ENCODE data around the gene TCF25.

The TCF25 gene

GRCh38 chr16:89880477-89881367 lies 7.3 kb downstream of the TCF25 start:
- DNase-seq (ENCODE audit: low spot score), result no peak

- no peak for DNase-seq (ENCODE audit: low spot score)
These were observed 8.0 kb downstream of the TCF25 start for GRCh38 chr16:89881368-89881730.

GRCh38 chr16:89883346-89884040 lies 10.1 kb downstream of the TCF25 start:
- DNase-seq (ENCODE audit: low spot score), result no peak

DNA sequence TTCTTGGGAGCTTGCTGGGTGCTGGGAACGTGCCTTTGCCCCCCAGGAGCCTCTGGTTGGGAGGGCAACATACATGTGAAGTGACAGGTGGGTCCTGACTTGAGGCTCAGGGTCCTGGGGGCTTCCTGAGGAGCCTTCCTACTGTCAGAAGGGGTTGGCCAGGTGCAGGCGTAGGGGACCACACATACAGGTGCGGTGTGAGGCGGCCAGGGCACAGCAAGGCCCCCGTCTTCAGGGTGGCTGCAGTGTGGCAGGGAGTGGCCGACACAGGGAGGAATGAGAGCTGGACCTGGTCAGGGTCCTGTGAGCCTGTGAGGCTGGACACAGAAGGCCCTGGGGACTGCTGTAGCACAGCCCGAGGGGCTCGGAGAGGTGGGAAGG lies 10.6 kb downstream of the TCF25 start:
- no peak for DNase-seq (ENCODE audit: low spot score)

DNA sequence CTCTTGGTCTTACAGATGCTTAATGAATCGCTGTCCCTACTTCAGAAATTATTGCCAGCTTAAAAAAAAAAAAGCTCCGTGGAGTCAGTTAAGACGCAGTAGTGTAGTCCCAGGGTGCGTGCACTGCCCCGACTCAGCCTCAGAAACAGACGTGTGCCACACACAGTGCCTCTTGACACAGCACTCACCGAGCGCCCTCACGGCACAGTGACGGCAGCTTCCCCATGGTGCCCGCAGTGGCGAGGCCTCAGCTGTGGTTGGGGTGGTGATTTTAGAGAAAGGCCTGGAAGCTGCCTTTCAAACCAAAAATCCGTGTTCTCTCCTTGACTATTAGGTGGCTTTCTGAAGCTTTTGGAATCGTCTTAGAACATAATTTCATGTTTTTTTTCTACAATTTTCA lies 13.9 kb downstream of the TCF25 start:
- DNase-seq (ENCODE audit: low spot score), result no peak

- no peak for DNase-seq (ENCODE audit: low spot score)
These were observed 16.8 kb downstream of the TCF25 start for GRCh38 chr16:89890200-89890599.

GRCh38 chr16:89890886-89891657 lies 17.7 kb downstream of the TCF25 start:
- DNase-seq (ENCODE audit: low spot score), result no peak

DNA sequence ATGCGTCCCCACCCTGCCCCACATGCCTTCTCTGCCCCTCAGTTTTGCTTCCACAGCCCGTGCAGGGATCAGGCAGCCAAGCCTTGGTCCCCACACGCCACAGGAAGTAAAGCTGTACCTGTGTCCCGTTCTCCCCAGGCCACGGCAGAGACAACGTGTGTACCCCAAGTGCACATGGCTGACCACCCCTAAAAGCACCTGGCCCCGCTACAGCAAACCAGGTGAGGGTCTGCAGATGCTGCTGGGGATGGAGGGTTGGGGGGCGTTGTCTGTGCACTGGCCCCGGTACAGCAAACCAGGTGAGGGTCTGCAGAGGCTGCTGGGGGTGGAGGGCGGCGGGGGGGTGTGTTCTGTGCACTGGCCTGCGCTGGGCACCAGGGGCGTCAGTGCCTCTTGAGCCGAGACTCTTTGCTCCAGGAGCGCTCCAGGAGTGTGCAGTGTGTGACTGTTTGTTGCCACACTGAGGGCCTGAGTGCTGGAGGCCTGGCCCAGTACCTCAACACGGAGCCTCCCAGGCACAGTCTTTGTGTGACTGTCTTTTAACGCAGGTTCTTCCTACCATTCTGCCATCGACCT lies 18.8 kb downstream of the TCF25 start:
- DNase-seq (ENCODE audit: low spot score), result no peak

DNA sequence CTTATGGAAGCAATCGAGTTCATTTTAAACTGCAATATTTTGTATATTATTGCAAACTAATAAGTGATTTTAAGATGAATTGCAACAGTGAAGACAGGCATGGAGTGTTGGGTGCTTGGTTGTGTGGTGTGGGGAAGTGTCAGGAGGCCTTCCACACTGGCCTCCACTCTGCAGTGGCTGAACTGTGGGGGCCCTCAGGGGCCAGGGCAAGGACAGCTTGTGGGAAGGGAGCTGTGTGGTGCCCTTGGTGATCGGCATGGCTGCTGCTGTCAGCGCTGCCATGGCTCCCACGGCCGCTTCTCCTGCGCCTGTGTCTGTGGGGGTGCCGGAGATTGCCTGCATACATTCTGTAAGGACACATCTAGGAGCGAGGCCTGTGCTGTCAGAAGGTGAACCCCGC lies 19.2 kb downstream of the TCF25 start:
- DNase-seq (ENCODE audit: low spot score), result no peak

DNA sequence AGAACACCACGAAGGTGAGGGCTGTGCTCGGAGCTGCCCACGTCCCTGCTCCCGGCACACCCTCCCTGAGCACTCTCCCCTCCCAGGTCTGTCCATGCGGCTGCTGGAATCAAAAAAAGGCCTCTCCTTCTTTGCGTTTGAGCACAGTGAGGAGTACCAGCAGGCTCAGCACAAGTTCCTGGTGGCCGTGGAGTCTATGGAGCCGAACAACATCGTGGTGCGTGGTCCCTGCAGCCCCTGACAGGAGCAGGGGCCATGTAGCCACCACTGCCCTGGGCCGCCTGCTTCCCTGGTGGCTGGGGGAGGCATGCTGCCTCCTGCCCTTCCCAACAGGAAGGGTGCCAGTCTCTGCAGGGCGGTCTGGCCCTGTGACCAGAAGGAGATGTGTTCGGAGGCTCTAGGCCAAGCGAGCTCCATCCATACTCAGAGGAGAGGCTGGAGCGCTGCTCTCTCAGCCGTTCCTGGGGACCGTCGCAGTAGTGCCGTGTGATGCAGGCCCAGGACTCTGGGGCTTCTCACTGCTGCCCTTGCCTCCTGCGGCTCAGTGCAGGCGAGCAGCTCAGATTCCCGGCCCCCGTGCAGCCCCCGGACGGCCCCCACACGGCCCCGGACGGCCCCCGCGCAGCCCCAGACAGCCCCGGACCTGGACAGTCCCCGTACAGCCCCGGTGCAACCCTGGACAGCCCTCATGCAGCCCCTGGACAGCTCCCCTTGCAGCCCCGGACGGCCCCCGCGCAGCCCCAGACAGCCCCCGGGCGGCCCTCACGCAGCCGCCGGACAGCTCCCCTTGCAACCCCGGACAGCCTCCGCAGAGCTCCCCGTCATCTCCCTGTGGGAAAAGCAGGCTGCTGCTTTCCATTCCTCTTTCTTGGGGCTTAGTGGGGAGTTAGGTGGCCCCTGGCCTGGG lies 20.5 kb downstream of the TCF25 start:
- DNase-seq (ENCODE audit: low spot score), result no peak

DNA sequence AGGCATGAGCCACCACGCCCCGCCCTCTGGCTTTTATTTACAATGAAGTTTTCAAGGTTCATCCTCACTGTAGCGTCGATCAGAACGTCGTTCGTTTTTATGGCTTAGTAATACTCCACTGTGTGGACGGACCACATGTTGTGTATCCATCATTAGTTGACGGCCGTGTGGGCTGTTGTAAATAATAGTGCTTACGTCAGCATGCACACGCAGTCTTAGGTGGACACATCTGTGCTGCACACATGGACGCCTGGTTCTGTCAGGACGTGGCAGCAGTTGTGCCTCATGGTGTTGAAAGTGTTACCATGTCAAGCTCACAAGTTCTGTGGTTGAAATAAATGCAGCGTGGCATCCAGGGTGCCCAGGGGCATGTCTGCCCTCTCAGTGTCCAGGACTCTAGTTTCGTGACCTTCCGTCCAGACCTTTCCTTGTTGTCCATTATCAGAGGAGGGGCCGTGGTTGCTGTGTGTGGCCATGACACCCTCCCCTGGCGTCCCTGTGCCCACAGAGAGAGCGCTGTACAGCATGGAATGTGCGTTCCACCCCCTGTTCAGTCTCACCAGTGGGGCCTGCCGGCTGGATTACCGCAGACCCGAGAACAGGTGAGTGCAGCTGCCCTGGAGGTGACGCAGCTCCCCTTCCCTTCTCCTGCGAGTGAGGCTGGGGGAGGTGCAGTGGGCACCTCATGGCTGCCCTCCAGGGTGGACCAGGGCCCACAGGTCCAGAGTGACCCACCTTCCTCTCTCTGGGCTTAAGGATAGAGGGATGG lies 22.3 kb downstream of the TCF25 start:
- DNase-seq (ENCODE audit: low spot score), result no peak

- no peak for DNase-seq (ENCODE audit: low spot score)
These were observed 23.8 kb downstream of the TCF25 start for GRCh38 chr16:89897204-89897603.

GRCh38 chr16:89898201-89898967 lies 25.0 kb downstream of the TCF25 start:
- no peak for DNase-seq (ENCODE audit: low spot score)

- no peak for DNase-seq (ENCODE audit: low spot score)
These were observed 26.6 kb downstream of the TCF25 start for GRCh38 chr16:89899879-89900481.

GRCh38 chr16:89900885-89901284 lies 27.5 kb downstream of the TCF25 start:
- no peak for DNase-seq (ENCODE audit: low spot score)

- DNase-seq (ENCODE audit: low spot score), result no peak
These were observed 29.6 kb downstream of the TCF25 start for GRCh38 chr16:89902980-89903379.

DNA sequence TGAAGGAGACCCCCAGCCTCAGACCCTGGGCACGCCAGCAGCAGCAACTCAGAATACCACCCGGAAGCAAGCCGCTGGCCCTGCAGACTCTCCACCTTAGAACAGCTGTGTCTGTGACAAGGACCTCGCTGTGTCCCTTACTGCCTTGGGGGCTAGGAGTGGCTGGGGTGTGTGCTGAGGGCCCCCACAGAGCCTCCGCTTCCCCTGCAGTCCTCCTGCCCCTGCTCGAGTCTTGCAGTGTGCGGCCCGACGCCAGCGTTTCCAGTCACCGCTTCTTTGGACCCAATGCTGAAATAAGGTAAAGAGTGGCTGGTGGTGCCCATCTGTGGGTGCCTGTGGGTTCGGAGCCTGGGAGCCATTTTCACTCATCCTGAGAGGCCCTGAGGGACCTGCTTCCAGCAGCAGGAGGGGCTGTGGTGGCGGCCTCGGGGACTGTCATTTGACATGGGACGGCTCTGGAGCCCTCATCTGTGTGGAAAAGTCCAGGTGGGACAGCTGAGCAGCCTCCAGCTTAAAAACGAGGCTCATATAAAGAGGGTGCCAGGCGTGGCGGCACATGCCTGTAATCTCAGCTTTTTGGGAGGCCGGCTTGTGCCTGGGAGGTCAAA lies 30.6 kb downstream of the TCF25 start:
- no peak for DNase-seq (ENCODE audit: low spot score)

- DNase-seq (ENCODE audit: low spot score), result no peak
These were observed 31.5 kb downstream of the TCF25 start for GRCh38 chr16:89904606-89905510.

Measured in iPS-NIHi11 (cell line).